Stimulated activated CD4-positive, alpha-beta T cell treated with anti-CD3 and anti-CD28 coated beads, Interleukin-12 subunit alpha, Interleukin-12 subunit beta, amount 100 ng/mL, for 24 hours (primary cell): ENCODE data around the gene ATG4B.
"Not testable (repeated sequence)": the region's sequence is repeated elsewhere in the genome, so short reads cannot be mapped to it uniquely, and the experiment has no call there.

ENCODE experiments used
- DNase-seq, 2 experiments: peaks; one replicate each; pipeline ENCODE4 v3.0.0-alpha.2; 2020; ENCODE audit warnings: low read depth in 2 of 2

ATG4B gene

DNA sequence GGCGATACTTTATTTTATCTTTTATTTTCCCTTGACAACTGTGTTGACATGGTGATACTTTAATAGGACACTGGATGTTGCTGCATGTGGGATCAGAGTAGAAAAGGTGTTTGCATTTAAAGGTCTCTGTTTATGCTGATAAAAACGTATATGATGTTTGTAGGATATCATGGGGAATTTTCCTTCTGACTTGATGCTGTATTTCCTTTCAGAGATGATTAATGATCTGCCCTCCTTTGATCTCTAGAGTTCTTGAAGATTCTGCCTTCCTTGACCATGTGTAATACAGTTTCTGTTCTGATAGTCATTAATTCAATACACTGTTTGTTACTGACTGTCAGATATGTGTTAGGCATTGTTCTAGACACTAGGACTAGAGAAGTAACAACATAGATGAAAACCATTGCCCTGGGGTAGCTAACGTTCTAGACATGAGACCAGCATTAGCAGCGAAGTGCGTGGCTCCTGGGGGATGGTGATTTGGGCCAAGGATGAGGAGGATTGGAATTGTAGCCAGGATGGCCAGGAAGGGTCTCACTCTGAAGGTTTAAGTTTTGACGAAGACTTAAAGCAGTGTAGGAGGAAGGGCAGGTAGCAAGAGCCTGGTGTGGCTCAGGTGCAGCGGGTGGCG is 2.8 kb downstream of the ATG4B start:
- DNase-seq: no peak

- DNase-seq: no peak
These were observed 4.1 kb downstream of the ATG4B start for GRCh38 chr2:241641631-241642030.

DNA sequence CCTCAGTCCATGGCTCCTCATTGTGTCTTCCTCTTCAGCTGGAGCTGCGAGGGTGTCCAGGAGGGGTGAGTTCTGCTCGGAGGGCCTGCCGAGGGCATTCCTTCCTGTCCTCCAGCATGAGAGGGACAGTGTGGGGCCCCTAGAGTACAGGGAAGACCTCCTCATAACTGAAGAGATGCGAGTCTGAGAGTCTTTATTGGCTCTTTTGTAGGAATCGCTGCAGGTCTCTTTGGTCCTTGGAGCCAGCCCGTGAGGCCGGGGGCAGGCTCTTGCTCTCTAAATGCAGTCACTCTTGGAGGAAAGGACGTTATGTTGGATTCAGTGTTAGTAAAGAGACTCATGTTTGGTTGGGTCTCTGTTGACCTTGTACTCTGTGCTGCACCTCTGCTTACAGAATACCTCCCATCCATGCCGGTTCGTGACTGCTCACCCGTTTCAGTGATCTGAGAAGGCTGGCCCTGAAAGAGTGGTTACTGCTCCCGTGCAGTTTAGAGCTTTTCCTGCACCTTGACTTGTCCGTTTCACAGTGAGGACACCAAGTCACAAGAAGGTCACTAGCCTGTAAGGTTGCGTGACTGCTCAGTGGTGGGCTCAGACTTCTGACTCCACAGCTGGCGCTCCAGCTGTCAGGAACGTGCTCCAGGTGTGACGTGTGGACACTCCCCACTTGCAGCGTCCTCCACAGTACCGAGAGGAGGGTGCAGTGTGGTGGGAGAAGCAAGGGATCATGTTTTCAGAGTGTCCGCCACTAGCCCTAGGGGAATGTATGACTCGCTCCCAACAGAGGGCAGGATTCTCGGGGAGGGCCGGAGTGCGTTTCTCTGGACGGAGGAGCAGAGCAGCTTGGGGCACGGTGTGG is 7.8 kb downstream of the ATG4B start:
- DNase-seq: no peak

DNA sequence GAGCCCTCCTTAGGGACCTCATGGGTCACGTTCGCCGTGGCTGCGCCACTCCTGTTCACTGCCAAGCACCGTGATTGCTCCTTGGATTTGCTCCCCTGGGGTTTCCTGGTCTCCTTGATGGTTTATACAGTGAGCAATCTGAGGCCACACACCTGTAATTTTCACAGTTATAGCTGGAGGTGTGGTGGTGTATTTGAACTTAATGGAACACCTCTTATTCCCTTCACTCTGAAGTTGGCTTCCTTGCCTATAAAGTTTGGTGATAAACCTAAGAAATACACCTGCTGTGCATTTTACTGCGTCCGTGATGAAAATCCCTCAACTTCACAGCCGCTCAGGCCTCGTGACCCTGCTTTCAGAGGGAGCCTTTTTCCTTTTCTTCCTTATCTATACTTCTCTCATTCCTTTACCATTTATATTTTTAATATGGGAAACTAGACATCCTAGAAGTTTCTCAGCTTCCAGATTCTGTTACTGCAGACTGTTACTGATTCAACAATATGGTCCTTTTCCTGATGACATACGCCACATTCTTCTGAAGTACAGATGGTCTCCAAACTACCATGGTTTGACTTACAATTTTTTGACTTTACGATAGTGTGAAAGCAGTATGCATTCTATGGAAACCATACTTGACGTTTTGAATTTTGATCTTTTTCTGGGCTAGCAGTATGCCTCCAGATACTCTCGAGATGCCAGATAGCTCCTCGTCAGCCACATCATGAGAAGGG is 8.6 kb downstream of the ATG4B start:
- no peak for DNase-seq

DNA sequence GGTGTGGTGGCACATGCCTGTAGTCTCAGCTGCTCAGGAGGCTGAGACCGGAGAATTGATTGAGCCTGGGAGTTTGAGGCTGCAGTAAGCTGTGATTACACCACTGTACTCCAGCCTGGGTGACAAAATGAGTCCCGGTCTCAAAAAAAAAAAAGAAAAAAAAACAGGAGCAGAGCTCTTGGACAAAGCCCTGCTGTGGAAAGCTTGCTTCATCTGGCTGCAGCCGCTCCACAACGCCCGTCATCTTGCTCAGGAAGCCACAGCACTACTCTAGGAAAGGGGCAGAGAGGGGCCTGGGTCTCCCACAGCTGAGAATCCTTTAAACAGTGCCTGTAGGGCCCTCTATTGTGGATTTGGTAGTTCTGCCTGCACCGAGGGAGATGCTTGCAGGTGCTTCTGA is 11.0 kb downstream of the ATG4B start:
- DNase-seq: no peak

- no peak for DNase-seq
These were observed 11.9 kb downstream of the ATG4B start for GRCh38 chr2:241649404-241649803.

DNA sequence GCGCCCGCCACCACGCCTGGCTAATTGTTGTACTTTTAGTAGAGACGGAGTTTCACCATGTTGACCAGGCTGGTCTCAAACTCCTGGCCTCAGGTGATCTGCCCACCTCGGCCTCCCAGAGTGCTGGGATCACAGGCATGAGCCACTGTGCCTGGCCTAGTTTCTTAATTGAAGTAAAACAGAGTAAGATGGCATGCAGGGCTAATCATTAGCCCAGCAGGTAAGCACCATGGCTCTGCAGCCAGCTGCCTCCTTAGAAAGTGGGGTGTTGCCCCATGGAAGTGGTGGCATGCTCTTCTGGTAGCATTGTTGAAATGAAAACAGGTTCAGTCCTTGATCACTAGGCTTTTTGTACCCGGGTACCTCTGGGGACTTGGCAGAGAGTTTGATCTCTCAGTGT is 12.4 kb downstream of the ATG4B start:
- DNase-seq: no peak

DNA sequence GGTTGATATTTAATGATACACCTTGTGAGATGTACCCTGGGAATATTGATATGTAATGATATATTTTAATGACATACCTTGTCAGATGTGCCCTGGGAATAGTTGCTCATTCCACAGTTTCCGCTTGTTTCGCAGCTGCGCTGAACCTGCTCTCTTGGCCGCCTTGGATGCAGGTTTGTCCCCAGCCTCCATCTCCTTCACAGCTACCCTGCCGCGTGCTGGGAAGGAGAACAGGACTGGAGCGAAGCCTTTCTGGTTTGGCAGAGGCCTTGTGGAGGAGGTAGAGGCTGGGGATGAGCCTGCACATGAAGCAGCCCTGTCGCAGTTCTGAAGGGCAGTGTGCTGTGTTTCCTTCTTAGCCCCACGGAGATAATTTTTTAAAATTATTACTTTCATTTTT is 14.6 kb downstream of the ATG4B start:
- no peak for DNase-seq

- DNase-seq: no peak
These were observed 15.2 kb downstream of the ATG4B start for GRCh38 chr2:241652722-241653121.

DNA sequence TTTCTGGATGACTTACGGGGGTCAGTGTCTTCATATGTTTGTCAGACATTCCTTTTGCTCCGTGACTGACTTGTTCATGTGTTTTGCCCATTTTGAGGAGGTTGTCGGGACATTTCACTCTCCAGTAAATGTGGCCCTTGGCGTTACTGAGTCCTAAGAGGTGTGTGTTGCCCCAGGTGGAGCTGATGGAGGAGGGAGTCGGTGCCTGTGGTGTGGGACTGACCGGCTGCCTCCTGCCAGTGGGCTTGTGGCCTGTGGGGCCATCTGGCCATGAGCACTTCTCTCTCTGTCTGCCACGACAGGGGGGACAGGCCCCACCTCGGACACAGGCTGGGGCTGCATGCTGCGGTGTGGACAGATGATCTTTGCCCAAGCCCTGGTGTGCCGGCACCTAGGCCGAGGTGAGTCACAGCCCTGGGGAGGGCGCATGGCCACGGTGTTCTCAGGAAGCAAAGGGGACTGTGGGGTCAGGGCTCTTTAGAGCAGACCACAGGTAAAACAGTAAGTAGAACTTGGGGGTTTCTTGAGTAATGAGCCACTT is 15.8 kb downstream of the ATG4B start:
- DNase-seq: no peak

DNA sequence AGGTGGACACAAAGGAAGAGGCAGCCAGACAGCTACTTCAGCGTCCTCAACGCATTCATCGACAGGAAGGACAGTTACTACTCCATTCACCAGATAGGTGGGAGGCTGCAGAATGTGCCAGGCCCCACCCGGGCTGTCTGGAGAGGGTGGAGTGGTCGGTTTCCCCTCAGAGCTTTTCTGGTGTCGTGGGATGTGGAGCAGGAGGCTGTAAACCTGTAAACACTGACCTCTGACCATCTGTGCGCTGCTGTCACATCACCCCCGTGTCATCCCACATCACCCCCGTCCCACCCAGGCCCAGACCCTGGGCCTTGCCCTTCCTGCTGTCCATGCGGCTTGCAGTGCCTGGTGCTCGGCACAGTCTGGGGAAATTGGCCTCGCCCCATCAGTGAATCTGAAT is 17.1 kb downstream of the ATG4B start:
- no peak for DNase-seq

GRCh38 chr2:241655516-241656189 is 18.2 kb downstream of the ATG4B start:
- DNase-seq: no peak

DNA sequence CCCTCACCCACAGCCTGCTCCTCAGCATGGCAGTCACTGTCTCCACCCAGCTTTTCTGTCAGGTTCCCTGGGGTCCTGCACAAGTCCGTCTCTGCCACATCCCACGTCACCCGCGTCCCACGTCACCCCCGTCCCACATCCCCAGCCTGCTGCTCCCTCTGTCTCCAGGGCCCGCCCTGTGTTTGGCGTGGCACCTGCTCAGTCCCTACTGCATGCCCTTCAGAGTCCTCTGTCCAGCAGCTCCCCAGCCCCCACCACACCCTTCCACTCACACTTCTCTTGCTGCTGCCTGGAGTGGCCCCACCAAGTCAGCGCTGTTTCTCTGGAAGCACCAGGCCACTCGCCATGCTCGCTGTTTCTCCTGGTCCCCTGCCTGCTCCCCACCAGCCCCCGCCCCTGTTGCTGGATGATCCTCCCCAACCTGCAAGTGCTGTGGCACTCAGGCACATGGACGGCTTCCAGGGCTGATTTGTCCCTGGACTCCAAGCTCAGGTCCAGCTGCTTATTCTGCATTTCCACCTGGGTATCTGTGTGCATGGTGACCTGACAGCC is 18.8 kb downstream of the ATG4B start:
- no peak for DNase-seq

DNA sequence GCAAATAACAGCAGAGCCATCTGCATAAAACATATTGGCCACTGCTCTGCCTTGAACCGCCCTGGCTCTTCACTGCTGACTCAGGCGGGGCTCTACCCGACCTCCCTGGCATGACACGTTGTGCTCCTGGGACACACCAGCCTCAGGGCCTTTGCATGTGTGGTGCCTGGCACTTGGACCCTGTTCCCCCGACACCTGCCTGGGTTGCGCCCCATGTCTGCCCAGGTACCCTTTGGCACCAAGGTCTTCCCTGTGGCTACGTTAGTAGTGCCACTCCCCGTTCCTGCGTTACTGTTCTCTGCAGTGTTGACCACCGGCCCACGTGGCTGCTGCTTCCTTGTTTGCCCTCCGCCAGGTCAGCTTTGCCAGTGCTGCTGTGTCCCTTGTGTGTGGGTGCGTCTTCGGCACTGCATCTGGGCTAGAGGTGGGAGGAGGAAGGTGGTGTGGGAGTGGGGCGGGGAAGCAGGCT is 20.3 kb downstream of the ATG4B start:
- no peak for DNase-seq

DNA sequence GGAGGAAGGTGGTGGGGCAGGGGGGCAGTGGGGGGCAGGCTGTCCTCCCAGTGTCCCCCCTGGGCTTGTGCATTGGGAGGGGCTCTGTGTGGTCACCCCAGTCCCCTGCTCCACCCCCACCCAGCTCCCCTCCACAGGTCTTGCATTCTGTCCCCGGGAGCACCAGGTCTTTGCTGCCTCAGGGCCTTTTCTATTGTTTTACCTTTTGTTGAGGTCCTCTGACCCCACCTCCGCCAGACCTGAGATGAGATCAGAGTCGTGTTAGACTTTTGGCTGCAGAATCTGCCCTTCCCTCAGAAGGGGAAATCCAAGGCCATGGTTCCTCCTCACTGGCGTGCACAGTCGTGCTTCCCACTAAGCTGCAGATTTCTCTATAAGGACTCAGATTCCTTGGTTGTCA is 20.8 kb downstream of the ATG4B start:
- no peak for DNase-seq

- no peak for DNase-seq
These were observed 21.8 kb downstream of the ATG4B start for GRCh38 chr2:241659150-241659739.

- no peak for DNase-seq
These were observed 23.2 kb downstream of the ATG4B start for GRCh38 chr2:241660593-241661213.

- DNase-seq: not testable (repeated sequence)
These were observed 25.2 kb downstream of the ATG4B start for GRCh38 chr2:241662731-241663130.

DNA sequence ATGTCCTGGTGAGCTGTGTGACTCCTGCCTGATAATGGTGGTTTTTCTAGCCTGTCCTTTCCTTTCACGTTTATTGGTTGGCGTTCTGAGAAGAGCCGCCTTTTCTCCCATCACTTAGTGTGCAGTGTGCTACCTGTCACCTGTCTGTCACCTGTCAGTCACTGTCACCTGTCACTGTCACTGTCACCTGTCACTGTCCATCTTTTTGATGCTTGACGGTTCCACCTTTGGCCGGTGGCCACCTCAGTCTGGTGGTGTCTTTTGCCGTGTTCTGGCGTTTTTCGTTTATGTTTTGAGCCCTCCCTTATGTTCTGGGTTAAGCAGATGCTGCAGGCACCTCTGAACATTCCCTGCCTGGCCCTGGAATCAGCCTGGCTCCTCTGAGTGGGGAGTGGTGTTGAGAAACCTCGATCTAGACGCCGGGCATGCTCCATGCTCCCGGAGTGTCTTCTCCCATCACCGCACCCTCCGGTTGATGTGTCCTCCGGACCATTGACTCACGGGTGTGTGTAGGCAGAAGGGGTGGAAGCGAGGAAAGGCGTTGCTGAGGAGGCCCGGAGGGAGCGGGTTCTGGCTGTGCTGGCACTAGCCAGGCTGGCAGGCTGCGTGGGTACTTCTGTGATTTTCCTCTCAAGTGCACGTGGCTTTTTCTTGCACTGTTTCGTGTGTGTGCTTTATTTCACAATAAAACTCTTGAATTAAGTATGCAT is 28.4 kb downstream of the ATG4B start:
- no peak for DNase-seq
